ENCODE measurements around the gene SHQ1.

DNA sequence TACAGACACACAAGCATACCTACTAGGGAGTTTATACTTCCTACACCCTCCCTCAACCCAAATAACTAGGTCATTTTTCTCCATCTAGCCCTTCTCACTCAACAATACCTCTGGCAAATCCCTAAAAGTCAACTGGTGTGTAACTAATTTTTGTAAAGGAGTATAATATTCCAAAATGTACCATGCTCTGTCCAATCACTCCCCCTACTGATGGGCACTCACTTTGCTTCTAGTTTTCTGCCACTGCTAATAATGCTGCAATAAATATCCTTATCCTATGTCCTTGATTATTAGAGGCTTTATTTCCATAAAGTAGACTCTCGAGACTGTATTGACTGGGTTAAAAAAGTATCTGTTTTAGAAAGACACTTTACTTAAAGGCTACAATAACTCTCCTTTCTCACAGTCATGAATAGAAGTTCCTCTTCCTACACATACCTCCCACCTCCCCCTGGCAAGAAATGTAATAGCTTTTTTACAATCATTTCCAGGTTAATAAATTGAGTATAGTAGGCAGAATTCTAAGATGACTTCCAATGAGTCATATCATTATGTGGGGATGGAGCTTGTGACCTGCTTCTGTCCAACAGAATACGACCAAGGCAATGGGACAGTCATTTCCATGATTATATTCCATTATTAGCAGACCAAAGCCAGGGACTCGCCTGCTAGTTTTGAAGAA, 30.0 kb downstream of the SHQ1 start:
- TF ChIP-seq, protein P1, sequence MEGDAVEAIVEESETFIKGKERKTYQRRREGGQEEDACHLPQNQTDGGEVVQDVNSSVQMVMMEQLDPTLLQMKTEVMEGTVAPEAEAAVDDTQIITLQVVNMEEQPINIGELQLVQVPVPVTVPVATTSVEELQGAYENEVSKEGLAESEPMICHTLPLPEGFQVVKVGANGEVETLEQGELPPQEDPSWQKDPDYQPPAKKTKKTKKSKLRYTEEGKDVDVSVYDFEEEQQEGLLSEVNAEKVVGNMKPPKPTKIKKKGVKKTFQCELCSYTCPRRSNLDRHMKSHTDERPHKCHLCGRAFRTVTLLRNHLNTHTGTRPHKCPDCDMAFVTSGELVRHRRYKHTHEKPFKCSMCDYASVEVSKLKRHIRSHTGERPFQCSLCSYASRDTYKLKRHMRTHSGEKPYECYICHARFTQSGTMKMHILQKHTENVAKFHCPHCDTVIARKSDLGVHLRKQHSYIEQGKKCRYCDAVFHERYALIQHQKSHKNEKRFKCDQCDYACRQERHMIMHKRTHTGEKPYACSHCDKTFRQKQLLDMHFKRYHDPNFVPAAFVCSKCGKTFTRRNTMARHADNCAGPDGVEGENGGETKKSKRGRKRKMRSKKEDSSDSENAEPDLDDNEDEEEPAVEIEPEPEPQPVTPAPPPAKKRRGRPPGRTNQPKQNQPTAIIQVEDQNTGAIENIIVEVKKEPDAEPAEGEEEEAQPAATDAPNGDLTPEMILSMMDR (conservative IDR thresholded peaks at IDR 0.05), result peak; percentile 70
- TF ChIP-seq EZH2 (IDR thresholded peaks at IDR 0.05; ENCODE audit: low read depth), result no peak
